GM15510 (cell line): Measurements from ENCODE around the gene FOSB.
A peak's percentile ranks its signal among the peaks of the same experiment; 100 is the strongest.

ENCODE experiments used
- POLR2A ChIP-seq: IDR thresholded peaks from 3 replicates; pipeline ENCODE4 v1.6.1; 2011; ENCODE audit warnings: borderline replicate concordance; ENCODE audit not compliant: insufficient read length; ENCODE audit errors: extremely low read depth

FOSB gene

GRCh38 chr19:45470762-45471081 is 2.9 kb downstream of the FOSB start:
- no peak for TF ChIP-seq POLR2A

- no peak for TF ChIP-seq POLR2A
Observed at GRCh38 chr19:45471111-45471930, 3.5 kb downstream of the FOSB start.

DNA sequence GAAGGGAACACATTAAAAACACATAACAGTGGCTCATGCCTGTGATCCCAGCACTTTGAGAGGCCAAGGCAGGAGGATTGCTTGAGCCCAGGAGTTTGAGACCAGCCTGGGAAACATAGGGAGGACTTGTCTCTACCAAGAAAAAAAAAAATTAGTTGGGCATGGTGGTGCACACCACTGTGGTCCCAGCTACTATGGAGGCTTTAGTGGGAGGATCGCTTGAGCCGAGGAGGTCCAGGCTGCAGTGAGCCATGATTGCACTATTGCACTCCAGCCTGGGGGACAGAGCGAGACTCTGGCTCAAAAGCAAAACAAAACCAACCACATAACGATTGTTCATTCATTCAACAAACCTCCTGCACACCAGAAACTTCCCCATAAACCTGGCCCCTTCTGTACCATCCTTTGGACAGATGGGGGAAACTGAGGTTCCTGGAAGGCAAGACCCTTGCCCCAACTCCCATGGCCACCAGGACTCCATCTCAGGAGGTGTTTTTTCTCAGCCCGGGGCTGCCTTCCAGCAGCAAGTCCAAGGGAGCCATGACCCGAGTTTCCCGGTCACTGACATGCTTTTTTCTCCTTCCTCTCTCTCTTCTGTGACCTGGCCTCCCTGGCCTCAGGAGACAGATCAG is 4.3 kb downstream of the FOSB start:
- no peak for TF ChIP-seq POLR2A

DNA sequence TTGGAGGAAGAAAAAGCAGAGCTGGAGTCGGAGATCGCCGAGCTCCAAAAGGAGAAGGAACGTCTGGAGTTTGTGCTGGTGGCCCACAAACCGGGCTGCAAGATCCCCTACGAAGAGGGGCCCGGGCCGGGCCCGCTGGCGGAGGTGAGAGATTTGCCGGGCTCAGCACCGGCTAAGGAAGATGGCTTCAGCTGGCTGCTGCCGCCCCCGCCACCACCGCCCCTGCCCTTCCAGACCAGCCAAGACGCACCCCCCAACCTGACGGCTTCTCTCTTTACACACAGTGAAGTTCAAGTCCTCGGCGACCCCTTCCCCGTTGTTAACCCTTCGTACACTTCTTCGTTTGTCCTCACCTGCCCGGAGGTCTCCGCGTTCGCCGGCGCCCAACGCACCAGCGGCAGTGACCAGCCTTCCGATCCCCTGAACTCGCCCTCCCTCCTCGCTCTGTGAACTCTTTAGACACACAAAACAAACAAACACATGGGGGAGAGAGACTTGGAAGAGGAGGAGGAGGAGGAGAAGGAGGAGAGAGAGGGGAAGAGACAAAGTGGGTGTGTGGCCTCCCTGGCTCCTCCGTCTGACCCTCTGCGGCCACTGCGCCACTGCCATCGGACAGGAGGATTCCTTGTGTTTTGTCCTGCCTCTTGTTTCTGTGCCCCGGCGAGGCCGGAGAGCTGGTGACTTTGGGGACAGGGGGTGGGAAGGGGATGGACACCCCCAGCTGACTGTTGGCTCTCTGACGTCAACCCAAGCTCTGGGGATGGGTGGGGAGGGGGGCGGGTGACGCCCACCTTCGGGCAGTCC is 5.0 kb downstream of the FOSB start:
- TF ChIP-seq POLR2A = no peak

DNA sequence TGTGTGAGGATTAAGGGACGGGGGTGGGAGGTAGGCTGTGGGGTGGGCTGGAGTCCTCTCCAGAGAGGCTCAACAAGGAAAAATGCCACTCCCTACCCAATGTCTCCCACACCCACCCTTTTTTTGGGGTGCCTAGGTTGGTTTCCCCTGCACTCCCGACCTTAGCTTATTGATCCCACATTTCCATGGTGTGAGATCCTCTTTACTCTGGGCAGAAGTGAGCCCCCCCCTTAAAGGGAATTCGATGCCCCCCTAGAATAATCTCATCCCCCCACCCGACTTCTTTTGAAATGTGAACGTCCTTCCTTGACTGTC is 5.5 kb downstream of the FOSB start:
- TF ChIP-seq POLR2A = no peak

DNA sequence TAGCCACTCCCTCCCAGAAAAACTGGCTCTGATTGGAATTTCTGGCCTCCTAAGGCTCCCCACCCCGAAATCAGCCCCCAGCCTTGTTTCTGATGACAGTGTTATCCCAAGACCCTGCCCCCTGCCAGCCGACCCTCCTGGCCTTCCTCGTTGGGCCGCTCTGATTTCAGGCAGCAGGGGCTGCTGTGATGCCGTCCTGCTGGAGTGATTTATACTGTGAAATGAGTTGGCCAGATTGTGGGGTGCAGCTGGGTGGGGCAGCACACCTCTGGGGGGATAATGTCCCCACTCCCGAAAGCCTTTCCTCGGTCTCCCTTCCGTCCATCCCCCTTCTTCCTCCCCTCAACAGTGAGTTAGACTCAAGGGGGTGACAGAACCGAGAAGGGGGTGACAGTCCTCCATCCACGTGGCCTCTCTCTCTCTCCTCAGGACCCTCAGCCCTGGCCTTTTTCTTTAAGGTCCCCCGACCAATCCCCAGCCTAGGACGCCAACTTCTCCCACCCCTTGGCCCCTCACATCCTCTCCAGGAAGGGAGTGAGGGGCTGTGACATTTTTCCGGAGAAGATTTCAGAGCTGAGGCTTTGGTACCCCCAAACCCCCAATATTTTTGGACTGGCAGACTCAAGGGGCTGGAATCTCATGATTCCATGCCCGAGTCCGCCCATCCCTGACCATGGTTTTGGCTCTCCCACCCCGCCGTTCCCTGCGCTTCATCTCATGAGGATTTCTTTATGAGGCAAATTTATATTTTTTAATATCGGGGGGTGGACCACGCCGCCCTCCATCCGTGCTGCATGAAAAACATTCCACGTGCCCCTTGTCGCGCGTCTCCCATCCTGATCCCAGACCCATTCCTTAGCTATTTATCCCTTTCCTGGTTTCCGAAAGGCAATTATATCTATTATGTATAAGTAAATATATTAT is 6.1 kb downstream of the FOSB start:
- no peak for TF ChIP-seq POLR2A

DNA sequence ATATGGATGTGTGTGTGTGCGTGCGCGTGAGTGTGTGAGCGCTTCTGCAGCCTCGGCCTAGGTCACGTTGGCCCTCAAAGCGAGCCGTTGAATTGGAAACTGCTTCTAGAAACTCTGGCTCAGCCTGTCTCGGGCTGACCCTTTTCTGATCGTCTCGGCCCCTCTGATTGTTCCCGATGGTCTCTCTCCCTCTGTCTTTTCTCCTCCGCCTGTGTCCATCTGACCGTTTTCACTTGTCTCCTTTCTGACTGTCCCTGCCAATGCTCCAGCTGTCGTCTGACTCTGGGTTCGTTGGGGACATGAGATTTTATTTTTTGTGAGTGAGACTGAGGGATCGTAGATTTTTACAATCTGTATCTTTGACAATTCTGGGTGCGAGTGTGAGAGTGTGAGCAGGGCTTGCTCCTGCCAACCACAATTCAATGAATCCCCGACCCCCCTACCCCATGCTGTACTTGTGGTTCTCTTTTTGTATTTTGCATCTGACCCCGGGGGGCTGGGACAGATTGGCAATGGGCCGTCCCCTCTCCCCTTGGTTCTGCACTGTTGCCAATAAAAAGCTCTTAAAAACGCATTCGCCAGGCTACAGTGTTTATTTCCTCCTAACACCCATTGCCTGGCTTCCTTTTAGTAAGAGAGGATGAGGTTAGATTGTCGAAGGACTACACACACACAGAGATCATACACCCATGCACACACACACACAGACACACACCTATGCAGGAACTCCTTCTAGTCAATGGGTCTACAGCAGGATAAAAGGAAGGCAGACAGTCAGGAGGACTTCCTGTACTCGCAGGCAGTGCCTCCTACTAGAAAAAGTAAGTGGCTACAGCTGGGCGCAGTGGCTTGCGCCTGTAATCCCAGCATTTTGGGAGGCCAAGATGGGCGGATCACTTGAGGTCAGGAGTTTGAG is 7.1 kb downstream of the FOSB start:
- TF ChIP-seq POLR2A = no peak

- no peak for TF ChIP-seq POLR2A
Observed at GRCh38 chr19:45475537-45476291, 7.9 kb downstream of the FOSB start.

DNA sequence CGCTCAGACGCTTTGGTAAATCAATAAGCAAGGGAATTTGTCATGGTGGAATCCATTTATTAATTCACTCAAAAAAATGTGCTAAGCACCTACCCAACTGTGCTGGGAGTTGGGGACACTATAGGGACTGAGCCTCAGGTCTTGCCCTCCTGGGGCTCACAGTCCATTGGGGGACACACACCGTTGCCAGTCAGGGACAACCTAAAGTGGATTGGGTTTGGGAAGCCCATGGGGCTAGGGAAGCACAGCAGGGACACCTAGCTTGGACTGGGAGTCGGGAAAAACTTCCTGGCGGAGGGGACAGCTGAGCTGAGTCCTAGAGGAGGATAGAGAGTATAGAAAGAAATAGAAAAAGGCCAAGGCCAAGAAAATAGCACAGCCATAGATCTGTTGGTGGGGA is 8.5 kb downstream of the FOSB start:
- no peak for TF ChIP-seq POLR2A

GRCh38 chr19:45477186-45477585 is 9.4 kb downstream of the FOSB start:
- no peak for TF ChIP-seq POLR2A

GRCh38 chr19:45477713-45478453 is 10.1 kb downstream of the FOSB start:
- no peak for TF ChIP-seq POLR2A

- peak; percentile 40 for TF ChIP-seq POLR2A
Observed at GRCh38 chr19:45478454-45479238, 10.8 kb downstream of the FOSB start.

- TF ChIP-seq POLR2A = no peak
Observed at GRCh38 chr19:45483033-45483432, 15.2 kb downstream of the FOSB start.
